Measurements from ENCODE around the gene LHFPL2.
"Not testable (repeated sequence)": the region's sequence is repeated elsewhere in the genome, so short reads cannot be mapped to it uniquely, and the experiment has no call there.

Gene LHFPL2

DNA sequence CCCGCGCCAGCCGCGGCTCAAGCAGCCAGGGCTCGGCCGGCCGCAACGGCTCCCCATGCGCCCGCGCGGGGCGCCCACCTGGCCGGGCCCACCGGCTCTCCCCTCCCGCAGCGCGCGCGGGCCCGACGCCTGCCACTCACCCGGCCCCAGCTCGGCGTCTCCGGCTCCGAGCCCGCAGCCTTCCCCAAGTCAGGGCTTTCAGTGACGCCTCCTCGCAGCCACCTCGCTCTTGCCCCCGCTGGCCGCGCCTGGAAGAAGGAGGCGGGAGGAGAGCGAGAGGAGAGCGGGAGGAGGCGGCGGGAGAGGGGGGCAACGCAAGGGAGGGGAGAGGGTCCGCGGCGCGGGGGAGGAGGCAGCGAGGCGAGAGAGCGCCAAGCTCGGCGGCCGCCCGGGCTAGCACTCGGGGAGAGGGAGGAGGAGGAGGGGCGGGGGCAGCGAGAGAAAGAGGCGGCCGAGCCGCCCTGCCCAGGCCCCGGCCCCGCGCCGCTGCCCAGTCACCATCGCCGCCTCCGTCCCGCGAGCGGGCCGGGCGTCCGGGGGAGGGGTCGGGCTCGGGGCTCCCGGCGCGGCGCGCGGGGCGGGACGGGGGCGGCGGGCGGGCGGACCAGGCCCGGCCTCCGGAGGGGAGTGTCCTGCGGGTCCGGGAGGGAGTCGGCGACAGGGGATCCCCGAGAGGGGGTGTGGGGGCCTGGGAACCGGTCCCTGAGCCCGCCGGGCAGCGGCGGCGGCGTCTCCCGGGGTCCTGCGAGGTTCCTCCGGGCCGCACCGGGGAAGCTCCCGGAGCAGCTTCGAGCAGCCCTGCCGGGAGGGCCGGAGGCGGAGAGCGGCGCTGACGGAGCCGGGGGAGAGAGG is at the start of gene LHFPL2:
TSS of gene LHFPL2 (minus strand) at position 414 of the 852 bp plus-strand sequence. CDS start 138,559 bp downstream, outside the sequence.
- peak; percentile 92 for DNase-seq

DNA sequence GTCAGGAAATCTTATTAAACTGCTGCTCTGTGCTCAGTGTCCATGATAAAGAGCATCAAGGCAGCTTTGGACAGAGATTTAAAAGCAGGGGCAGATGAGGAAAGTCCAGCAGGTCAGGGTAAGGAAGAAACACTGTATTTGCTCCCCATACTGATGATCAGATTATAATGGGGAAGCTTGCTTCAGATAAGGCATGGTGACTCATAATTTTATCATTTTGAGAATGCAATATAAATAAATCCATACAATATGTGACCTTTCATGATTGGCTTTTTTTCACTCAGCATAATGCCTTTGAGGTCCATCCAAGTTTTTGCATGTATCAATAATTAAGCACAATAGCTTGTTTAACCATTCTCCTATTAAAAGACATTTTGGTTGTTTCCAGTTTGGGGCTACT is 48.1 kb upstream of the LHFPL2 start:
- no peak for DNase-seq

DNA sequence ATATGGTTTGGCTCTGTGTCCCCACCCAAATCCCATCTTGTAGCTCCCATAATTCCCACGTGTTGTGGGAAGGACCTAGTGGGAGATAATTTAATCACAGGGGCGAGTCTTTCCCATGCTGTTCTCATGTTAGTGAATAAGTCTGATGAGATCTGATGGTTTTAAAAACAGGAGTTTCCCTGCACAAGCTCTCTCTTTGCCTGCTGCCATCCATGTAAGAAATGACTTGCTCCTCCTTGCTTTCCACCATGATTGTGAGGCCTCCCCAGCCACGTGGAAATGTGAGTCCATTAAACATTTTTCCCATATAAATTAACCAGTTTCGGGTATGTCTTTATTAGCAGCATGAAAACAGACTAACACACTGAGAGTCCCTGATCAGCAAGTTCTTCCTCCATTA is 47.5 kb upstream of the LHFPL2 start:
- DNase-seq: not testable (repeated sequence)

- no peak for DNase-seq
Measured at GRCh38 chr5:78693339-78693738, 44.8 kb upstream of the LHFPL2 start.

DNA sequence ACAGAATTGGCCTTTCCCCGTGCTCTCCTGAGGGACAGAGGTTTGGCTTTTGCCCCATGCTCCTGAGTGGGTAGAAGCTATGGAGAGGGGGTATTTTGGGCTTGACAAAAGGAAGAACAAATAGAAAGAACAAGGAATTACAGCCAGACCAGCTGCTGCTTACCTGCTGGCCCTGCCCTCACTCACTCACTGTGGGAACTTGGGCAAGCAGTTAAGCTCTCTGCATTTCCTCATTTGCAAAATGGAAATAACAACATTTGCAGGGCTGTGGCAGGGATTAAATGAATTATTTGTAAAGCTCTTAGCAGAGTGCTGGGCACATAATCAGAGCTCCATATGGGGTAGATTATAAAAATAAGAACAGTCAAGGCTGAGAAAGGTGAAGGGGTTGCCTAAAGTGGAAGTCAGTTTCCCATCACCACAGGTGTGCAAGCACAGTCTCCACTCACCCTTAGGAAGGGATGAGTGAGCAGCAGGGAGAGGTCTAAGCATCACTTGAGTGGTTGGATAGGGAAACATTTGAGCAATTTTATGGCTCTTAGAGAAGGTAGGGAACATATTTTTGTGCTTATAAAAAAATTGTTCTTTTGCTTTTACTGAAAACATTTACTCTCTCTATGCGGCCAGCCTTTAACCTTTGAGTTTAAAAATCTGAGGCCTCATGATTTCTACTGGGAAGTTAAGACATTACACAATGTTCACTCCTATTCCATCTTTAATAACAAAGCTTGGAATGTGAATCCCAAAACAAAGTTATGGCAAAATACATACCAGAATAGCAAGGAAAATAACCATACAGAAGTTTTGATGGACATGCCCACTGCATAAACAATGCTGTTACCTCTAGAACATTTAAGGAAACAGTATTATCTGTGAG is 42.8 kb upstream of the LHFPL2 start:
- DNase-seq: no peak

DNA sequence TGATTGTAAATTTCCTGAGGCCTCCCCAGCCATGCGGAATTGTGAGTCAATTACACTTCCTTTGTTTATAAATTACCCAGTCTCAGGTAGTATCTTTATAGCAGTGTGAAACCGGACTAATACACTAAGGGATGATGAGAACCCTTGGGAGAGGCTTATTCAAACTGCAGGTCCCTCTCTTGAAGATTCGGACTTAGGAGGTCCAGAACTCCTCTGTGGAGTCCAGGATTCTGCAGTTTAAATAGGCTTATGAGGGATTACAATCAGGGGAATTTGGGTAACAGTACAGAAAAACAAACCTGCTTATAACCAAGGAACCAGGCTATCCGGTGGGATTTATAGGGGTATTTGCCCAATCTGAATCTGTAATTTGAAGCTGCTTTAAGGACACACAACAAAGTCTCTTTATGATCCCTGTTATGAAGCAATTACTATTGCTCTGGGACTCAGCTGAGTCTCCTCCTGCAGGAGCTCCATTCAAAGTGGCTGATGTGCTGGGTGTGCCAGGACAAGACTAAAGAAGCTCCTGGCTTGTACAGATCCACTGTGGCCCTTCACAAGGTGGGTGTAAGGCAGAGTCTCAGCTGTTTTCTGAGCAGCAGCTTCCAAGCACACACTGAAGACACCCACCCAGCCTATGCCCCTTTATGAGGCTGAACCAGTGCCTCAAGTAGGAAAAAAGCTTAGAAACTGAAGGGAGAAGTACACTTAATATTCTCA is 41.8 kb upstream of the LHFPL2 start:
- no peak for DNase-seq

- DNase-seq: no peak
Measured at GRCh38 chr5:78689540-78690252, 41.1 kb upstream of the LHFPL2 start.

DNA sequence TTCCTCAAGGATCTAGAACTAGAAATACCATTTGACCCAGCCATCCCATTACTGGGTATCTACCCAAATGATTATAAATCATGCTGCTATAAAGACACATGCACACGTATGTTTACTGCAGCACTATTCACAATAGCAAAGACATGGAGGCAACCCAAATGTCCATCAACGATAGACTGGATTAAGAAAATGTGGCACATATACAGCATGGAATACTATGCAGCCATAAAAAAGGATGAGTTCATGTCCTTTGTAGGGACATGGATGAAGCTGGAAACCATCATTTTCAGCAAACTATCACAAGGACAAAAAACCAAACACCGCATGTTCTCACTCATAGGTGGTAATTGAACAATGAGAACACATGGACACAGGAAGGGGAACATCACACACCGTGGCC is 38.9 kb upstream of the LHFPL2 start:
- not testable (repeated sequence) for DNase-seq

GRCh38 chr5:78683905-78684304 is 35.3 kb upstream of the LHFPL2 start:
- not testable (repeated sequence) for DNase-seq

- DNase-seq: no peak
Measured at GRCh38 chr5:78679905-78680304, 31.3 kb upstream of the LHFPL2 start.

DNA sequence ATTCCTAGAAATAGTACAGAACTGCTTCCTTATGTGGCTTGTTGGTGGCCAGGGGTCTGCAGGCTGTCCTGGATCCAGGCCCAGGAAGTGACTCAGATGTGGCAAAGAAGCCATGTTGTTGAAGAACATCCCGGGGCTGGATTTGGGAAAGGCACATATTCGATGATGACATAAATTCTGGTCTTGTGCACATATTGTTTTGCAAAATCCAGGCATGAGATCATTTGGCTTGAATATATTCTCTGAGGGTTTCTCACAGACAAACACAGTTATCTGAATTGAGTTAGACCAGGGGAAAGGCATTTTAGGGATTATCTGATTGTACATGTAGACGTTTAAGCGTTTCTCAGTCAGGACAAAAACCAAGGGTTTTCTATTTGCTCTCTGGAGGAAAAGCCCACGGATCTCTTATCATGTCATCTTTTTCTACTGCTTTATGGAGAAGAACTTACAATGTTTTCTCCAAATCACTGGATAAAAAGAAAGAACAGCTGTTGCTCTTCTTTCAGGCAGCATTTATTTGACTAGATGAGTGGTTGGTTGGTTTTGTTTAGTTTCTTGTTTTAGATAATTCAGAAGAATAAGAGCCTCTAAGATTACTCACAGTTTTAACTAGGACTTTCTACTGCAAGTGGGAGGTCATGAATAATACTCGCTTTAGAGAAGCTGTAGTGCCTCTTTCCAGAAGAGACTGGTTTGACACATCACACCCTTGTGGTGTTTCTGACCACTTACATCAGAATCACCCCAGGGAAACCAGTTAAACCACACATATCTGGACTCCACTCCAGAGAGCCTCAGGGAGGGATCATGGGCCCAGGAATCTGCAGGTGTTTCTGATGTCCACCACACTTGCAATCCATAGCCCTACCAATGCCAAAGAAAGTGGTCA is 29.5 kb upstream of the LHFPL2 start:
- peak; percentile 91 for DNase-seq

DNA sequence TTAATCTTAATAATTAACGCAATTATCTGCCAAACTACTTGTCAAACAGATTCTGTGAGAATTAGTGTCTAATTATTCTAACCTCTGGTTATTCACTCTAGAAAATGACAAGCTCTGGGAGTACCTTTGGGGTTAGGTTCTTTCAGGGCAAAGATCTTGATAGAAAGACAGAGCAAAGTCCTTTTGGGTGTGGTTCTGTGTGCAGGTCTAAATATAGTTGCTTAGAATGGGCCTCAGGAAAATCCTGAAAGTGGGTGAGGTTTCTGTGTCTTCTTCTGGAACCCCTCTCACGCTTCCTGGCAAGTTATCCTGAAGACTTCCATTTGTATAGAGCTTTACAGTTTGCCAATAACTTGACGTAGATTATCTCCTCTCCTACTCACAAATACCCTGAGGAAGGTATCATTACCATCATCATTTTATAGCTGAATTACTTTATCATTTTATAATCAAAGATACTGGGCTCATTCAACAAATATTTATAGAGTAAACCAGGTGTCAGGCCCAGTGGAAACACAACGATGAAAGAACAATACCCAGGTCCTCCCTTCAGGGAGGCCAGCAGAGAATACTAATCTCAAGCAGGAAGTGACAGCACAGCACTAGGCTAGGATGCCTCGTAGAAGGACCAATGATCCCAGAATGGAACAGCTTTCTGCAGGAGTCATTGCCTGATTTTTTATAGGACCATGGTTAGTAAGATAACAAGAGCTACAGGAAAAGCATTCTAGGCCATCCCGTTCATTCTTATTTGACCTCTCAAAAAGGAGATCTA is 27.6 kb upstream of the LHFPL2 start:
- no peak for DNase-seq

- DNase-seq: not testable (repeated sequence)
Measured at GRCh38 chr5:78673827-78674226, 25.3 kb upstream of the LHFPL2 start.

GRCh38 chr5:78672154-78672553 is 23.6 kb upstream of the LHFPL2 start:
- DNase-seq: no peak

GRCh38 chr5:78671609-78672008 is 23.0 kb upstream of the LHFPL2 start:
- DNase-seq: peak; percentile 47

DNA sequence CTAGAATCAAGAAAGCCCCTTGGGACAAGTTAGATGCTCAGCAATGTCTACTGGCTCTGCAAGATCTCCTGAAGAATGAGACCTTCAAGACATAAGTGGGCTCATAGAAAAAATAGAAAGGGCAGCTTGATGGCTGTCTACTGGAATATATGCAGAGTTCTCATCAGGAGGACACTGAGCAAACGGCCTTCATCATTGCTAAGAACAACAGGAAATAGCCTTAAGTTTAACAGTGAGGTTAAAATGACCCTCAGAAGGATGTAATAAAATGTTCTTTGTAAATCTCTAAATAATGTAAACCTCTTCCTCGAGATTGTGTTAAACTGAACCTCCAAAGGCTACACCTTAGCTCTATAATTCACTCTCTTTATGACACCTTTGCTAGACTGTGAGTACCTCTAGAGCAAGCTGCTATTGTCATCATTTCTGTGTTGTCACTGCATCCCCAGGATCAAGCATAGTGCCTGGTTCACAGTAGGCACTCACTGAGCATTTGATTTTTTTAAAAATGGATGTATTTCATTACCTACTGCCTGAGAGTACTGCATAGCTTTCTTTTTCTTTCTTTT is 22.2 kb upstream of the LHFPL2 start:
- no peak for DNase-seq

- DNase-seq: no peak
Measured at GRCh38 chr5:78669331-78669730, 20.8 kb upstream of the LHFPL2 start.

DNA sequence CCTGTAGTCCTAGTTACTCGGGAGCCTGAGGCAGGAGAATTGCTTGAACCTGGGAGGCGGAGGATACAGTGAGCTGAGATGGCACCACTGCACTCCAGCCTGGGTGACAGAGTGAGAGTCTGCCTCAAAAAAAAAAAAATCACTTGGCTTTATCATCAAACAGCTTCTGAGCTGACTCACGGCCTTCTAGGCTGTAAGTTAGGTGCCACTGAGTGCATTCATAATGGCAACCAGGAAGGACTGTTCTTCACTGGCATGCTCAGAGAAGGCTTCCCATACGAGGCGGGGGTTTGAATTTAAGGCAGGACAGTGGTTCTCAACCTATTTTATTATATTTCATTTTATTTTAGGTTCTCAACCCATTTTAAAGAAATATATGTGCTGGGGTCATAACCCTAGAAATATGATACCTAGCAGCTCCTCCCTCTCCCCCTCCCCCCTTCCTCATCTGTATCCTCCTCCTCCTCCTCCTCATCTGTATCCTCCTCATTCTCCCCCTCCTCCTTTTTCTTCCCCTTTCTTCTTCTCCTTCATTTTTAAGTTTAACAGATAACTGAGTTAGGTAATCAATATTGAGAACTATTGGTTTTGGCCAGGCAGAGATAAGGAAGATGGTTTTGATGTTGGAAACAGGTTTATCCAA is 19.0 kb upstream of the LHFPL2 start:
- no peak for DNase-seq

- DNase-seq: not testable (repeated sequence)
Measured at GRCh38 chr5:78666975-78667374, 18.4 kb upstream of the LHFPL2 start.

GRCh38 chr5:78666041-78666444 is 17.5 kb upstream of the LHFPL2 start:
- no peak for DNase-seq
